Bronchial epithelial cell (primary cell): ENCODE measurements around the gene KIFAP3. TPM values are rescaled to one million over a fixed set of nuclear protein-coding genes. Genes with fewer than 3 reads are reported as not detected.

ENCODE experiments used
- DNase-seq: peaks from one replicate; pipeline ENCODE4 v3.0.0-alpha.2; 2010; ENCODE audit warnings: low read depth
- FAIRE-seq: peaks from 2 replicates; lab custom pipeline; 2011; peaks lifted over from hg19 to GRCh38; lab: Jason Lieb, UNC
- H3K27me3 ChIP-seq: 2 replicates; pipeline ENCODE4 v1.5.1; 2011; ENCODE audit warnings: low read length; ENCODE audit not compliant: control insufficient read depth, insufficient read depth
- H3K36me3 ChIP-seq: 2 replicates; pipeline ENCODE4 v1.5.1; 2011; ENCODE audit warnings: low read length; ENCODE audit not compliant: control insufficient read depth, insufficient read depth
- H3K4me3 ChIP-seq: 2 replicates; pipeline ENCODE4 v1.5.1; 2011; ENCODE audit warnings: mild to moderate bottlenecking, low read depth, low read length, control low read depth
- total RNA-seq: library from RNA; depleted of rRNA; stranded (reverse); fragments of >200 nt; gene quantifications from 2 replicates; pipeline ENCODE4 v1.2.1, GENCODE V29; 2014
- TF ChIP-seq, protein P1 (sequence below): IDR thresholded peaks from 2 replicates; pipeline ENCODE4 v1.5.1; 2011; ENCODE audit warnings: mild to moderate bottlenecking, moderate library complexity, low read length, control low read depth, inconsistent platforms; ENCODE audit not compliant: insufficient read depth, severe bottlenecking

KIFAP3 gene
- total RNA-seq, 1 donor from 2014 or later, result 11.1 TPM

DNA sequence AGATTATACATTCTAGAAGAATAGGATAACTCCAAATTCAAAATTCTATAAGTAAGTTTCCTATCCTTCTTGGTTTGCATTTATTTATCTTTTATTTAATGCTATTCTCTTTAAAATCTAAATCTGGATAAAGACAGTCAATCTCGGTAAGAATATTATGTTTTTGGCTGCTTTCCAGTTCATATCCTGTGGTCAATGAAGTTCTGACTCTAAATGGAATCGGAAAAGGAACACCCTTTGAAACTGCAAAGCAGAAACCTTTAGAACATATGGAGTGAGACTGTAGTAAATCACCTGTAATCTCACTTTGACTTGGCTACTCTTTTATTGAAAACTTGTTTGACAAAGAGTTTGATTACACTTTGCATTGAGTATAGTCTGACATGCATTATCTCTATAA, 85.2 kb downstream of the KIFAP3 start:
- no peak for FAIRE-seq
- TF ChIP-seq, protein P1, sequence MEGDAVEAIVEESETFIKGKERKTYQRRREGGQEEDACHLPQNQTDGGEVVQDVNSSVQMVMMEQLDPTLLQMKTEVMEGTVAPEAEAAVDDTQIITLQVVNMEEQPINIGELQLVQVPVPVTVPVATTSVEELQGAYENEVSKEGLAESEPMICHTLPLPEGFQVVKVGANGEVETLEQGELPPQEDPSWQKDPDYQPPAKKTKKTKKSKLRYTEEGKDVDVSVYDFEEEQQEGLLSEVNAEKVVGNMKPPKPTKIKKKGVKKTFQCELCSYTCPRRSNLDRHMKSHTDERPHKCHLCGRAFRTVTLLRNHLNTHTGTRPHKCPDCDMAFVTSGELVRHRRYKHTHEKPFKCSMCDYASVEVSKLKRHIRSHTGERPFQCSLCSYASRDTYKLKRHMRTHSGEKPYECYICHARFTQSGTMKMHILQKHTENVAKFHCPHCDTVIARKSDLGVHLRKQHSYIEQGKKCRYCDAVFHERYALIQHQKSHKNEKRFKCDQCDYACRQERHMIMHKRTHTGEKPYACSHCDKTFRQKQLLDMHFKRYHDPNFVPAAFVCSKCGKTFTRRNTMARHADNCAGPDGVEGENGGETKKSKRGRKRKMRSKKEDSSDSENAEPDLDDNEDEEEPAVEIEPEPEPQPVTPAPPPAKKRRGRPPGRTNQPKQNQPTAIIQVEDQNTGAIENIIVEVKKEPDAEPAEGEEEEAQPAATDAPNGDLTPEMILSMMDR, result no peak
- no peaks in the 10 kb centered on the region for H3K36me3 ChIP-seq

DNA sequence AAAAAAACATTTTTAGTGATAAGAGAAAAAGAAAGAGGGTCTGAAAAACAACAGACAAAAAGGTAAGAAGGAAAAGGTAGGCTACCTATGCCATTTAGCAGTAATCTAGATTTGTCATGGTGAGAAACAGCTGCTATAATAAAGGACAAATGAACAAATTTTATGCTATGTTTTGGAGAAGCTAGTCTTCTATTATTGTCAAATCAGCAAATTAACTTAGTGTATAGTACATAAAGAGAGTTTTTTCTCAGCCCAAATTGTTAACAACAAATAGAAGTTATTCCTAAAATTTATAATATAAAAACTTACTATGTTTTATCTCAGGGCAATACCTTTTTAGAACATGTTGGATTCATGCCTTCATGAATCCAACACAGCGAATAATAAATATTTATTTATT, 88.7 kb downstream of the KIFAP3 start:
- Histone ChIP-seq H3K27me3 (no peaks in the 10 kb centered on the region), H3K36me3 (no peaks in the 10 kb centered on the region), H3K4me3 (no peak overlapping the region)
- DNase-seq (no peak), FAIRE-seq (no peak)
- TF ChIP-seq, protein P1, result no peak

More for the DNA sequence above, 85.2 kb downstream of the KIFAP3 start:
- DNase-seq, result no peak
- Histone ChIP-seq H3K4me3 (no peak overlapping the region), H3K27me3 (no peaks in the 10 kb centered on the region)

DNA sequence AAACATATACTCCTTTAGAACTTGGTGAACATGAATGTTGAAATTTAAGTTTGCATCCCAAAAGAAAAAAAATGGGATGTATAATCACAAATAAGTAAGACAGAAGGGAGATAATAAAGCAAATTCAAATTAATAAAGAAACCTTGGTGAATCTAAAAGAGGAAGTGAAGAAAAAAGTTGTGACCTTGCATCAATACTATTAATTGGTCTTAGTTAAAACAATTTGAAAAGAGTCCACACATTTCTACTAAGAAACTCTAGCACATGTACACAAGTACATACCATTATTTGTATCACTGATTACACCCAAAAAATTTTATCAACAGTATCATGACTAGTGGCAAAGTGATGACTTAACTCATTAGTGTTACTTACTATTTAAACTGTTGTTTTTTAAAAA, 100.4 kb downstream of the KIFAP3 start:
- TF ChIP-seq, protein P1, result no peak
- no peak for FAIRE-seq

DNA sequence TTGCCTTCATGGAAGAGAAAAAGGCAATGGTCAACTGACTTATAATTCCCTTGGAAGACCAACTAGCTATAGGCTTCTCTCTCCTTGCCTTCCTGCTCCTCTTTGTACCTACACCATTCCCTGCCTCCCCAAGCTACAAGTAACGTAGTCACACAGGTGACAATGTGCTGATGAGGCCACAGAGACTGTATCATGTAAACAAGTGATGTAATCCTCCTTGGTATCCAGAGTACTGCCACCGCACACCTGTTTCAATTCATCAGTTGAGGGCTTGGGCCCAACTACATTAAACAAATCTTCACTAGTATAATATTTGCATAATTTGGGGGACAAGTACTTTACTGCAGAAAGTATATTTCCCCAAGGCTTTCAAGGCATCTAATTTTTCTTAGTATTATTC, 104.4 kb downstream of the KIFAP3 start:
- H3K36me3 ChIP-seq, result no peaks in the 10 kb centered on the region
- H3K4me3 ChIP-seq, result no peak overlapping the region
- TF ChIP-seq, protein P1, result no peak
- H3K27me3 ChIP-seq, result no peaks in the 10 kb centered on the region
- FAIRE-seq, result no peak
- DNase-seq, result no peak

More for the DNA sequence above, 100.4 kb downstream of the KIFAP3 start:
- no peak for DNase-seq
- Histone ChIP-seq H3K36me3 (no peaks in the 10 kb centered on the region), H3K4me3 (no peak overlapping the region), H3K27me3 (no peaks in the 10 kb centered on the region)

DNA sequence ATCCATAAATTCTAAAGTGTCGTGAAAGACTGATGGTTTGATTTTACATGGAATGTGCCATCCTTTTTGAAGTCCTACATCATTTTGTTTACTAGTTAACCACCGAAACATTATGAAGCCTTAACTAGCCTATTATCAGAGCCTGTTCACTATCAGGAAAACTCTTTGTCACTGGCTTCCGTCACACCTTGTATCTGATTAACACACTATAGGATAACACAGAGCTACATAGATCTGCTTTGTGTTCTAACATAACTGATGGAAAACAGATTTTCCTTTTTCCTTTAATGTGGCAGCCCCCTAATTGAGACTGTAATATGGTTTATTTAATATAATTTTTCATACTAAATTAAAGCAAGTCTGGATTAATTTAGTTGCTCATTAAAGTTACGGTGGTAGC, 106.3 kb downstream of the KIFAP3 start:
- DNase-seq (no peak), FAIRE-seq (no peak)
- no peak overlapping the region for H3K4me3 ChIP-seq
- H3K36me3 ChIP-seq, result no peaks in the 10 kb centered on the region
- TF ChIP-seq, protein P1, result no peak
- no peaks in the 10 kb centered on the region for H3K27me3 ChIP-seq

DNA sequence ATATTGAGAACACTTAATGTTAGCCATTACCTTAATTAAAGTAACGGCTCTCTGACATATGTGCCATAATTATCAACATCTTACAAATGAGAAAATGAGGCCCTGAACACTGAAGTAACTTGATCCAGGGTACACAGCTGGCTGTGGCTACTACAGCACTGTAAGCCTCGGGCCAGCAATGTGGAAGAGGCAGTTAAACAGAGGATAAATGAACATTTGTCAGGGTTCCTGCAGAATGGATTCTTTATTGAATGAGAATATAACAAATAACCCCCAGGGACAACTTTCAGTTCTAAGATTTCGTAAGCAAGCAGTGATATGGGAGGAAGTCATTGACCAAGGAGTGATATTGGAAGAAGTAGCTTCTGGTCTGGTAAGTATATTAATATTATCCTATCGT, 110.3 kb downstream of the KIFAP3 start:
- TF ChIP-seq, protein P1, result no peak
- FAIRE-seq, result no peak
- Histone ChIP-seq H3K36me3 (no peaks in the 10 kb centered on the region), H3K4me3 (no peak overlapping the region), H3K27me3 (no peaks in the 10 kb centered on the region)
- no peak for DNase-seq
